Measurements from ENCODE around the gene NCL. TPM values are rescaled to one million over a fixed set of nuclear protein-coding genes. Genes with fewer than 3 reads are reported as not detected.

Gene NCL
- total and polyA plus RNA-seq, 2 of the 4 experiments (the other 2 are of a cell fraction) = 267 to 289 TPM

DNA sequence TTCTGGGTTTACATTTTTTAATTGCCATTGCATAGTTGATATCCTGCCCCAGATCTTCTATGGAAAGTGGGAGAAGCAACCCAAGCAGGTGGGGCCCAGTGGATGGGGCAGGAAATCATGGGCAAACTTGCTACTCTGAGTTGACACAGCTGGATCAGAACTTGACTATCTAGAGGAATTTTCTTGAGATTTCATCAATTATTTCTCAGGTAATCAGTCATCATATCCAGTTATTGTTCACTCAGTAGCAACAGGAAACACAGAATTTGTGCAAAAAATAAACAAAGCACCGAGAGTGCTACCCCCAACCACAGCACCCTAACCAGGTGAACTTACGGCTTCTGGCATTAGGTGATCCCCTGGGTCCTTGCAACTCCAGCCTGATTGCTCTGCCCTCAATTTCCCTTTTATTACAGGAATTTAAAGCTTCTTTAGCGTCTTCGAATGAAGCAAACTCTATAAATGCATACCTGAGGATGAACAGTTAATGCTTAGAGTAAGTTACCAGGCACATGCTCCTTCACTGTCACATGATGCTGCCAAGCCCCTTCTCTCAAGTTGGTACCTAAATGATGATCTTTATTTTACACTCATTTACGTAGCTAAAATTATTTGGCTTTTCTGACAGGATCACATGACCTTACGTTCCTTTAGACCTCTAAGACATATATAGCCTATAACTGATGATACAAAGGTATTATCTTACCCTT lies 7.8 kb downstream of the NCL start:
- Histone ChIP-seq H3K27me3 (ENCODE audit: control insufficient read depth, insufficient read depth, low read length) (no peaks in the 10 kb centered on the region), H4K91ac (ENCODE audit: insufficient read depth, low read depth, low read length) (no peak overlapping the region), H2BK15ac (ENCODE audit: low read depth, low read length) (no peak overlapping the region), H3K9me1 (ENCODE audit: insufficient read depth, low read length) (peaks cover 4% of the 10 kb centered on the region; the same call in 1 of the 2 replicates), H3K4me2 (ENCODE audit: low read depth, low read length) (no peak overlapping the region), H3K36me3 (ENCODE audit: control insufficient read depth, insufficient read depth, low read length) (peaks cover 70% of the 10 kb centered on the region), H3K9me3 (ENCODE audit: control insufficient read depth, insufficient read depth, low read length) (no peaks in the 10 kb centered on the region), H2BK20ac (ENCODE audit: low read depth, low read length) (no peak overlapping the region), H4K5ac (ENCODE audit: low read depth, low read length) (no peak overlapping the region), H3K27ac (ENCODE audit: insufficient read depth, low read length) (no peak overlapping the region), H4K8ac (ENCODE audit: low read depth in 2 of 2, low read length in 2 of 2) (no peak overlapping the region), H3K4ac (ENCODE audit: low read depth, low read length) (no peak overlapping the region), H3K79me1 (ENCODE audit: low read depth in 1 of 2, low read length in 2 of 2) (peaks cover 23 to 39% of the 10 kb centered on the region in 2 experiments), H2BK120ac (ENCODE audit: low read depth, low read length) (no peak overlapping the region), H2BK5ac (ENCODE audit: low read depth, low read length, poor library complexity, severe bottlenecking) (no peak overlapping the region), H2AFZ (replicated peaks; ENCODE audit: low read length, poor library complexity) (no peak overlapping the region), H2AK5ac (ENCODE audit: low read depth, low read length) (no peak overlapping the region), H3K14ac (replicated peaks; ENCODE audit: low read depth, low read length) (no peak overlapping the region), H3K4me3 (ENCODE audit: insufficient read depth, low read depth, low read length) (no peak overlapping the region), H3K9ac (ENCODE audit: low read depth, low read length) (no peak overlapping the region), H4K20me1 (ENCODE audit: insufficient read depth, low read length) (peaks cover 39% of the 10 kb centered on the region), H3K23ac (ENCODE audit: low read depth, low read length) (no peak overlapping the region), H3K56ac (ENCODE audit: extremely low read depth, insufficient read depth, low read length) (no peak overlapping the region), H2AK9ac (replicated peaks; ENCODE audit: low read depth, low read length, poor library complexity) (no peak overlapping the region), H3K18ac (ENCODE audit: low read depth, low read length) (no peak overlapping the region), H3K4me1 (ENCODE audit: control insufficient read depth, insufficient read depth, low read length) (no peaks in the 10 kb centered on the region)
- no CpG with 5 or more reads among the region's 6 CpGs for WGBS, 2 experiments (ENCODE audit: extremely low coverage in 2 of 2, insufficient read length in 1 of 2)
- ATAC-seq (ENCODE audit: low read depth) = no peak
- ChIA-PET CTCF (interaction anchor here (1.1 kb wide), 1 partner anchor 11 kb away, joined by 3 read pairs; no protein-coding TSS in a partner anchor), POLR2A (ENCODE audit: unreplicated experiment) (no interaction called here)
- no peak for DNase-seq
- dilution Hi-C loops (cut with HindIII; ENCODE audit: low sequenced_read_pairs, unreplicated experiment) = no loop called here
- intact Hi-C loops (cut with micrococcal nuclease) = loop anchor here (10.0 kb wide), 1 partner anchor 552 kb away; no protein-coding TSS in a partner anchor
- no TSS peak for BruUV-seq (replicated peaks)
- in situ Hi-C loops (cut with MboI; ENCODE audit: low sequenced_read_pairs) = loop anchor here (10.0 kb wide), 1 partner anchor 352 kb away; no protein-coding TSS in a partner anchor
- TF ChIP-seq FOS (IDR thresholded peaks at IDR 0.05; ENCODE audit: low read depth, low read length) (no peak), POLR2A (IDR thresholded peaks at IDR 0.05; ENCODE audit: low read depth, low read length) (no peak), SMC3 (IDR thresholded peaks at IDR 0.05; ENCODE audit: low read depth, low read length) (no peak), CEBPB (IDR thresholded peaks at IDR 0.05; ENCODE audit: low read depth, low read length) (no peak), RAD21 (IDR thresholded peaks at IDR 0.05; ENCODE audit: low read length) (no peak)
- TF ChIP-seq, protein P1, sequence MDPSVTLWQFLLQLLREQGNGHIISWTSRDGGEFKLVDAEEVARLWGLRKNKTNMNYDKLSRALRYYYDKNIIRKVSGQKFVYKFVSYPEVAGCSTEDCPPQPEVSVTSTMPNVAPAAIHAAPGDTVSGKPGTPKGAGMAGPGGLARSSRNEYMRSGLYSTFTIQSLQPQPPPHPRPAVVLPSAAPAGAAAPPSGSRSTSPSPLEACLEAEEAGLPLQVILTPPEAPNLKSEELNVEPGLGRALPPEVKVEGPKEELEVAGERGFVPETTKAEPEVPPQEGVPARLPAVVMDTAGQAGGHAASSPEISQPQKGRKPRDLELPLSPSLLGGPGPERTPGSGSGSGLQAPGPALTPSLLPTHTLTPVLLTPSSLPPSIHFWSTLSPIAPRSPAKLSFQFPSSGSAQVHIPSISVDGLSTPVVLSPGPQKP (IDR thresholded peaks at IDR 0.05; ENCODE audit: borderline replicate concordance, low read depth, low read length) = no peak
- TF ChIP-seq, protein P2, sequence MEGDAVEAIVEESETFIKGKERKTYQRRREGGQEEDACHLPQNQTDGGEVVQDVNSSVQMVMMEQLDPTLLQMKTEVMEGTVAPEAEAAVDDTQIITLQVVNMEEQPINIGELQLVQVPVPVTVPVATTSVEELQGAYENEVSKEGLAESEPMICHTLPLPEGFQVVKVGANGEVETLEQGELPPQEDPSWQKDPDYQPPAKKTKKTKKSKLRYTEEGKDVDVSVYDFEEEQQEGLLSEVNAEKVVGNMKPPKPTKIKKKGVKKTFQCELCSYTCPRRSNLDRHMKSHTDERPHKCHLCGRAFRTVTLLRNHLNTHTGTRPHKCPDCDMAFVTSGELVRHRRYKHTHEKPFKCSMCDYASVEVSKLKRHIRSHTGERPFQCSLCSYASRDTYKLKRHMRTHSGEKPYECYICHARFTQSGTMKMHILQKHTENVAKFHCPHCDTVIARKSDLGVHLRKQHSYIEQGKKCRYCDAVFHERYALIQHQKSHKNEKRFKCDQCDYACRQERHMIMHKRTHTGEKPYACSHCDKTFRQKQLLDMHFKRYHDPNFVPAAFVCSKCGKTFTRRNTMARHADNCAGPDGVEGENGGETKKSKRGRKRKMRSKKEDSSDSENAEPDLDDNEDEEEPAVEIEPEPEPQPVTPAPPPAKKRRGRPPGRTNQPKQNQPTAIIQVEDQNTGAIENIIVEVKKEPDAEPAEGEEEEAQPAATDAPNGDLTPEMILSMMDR (conservative IDR thresholded peaks at IDR 0.05; ENCODE audit: low read depth, low read length) = no peak
